ENCODE measurements around the gene CD177.
"Not testable (repeated sequence)": the region's sequence is repeated elsewhere in the genome, so short reads cannot be mapped to it uniquely, and the experiment has no call there.

CD177 gene

GRCh38 chr19:43349813-43350212 is 3.7 kb upstream of the CD177 start:
- not testable (repeated sequence) for H3K9me3 ChIP-seq (ENCODE audit: control insufficient read depth in 1 of 2, low read length in 2 of 2); H3K4me3 ChIP-seq (ENCODE audit: low read depth in 1 of 2, low read length in 2 of 2); H3K36me3 ChIP-seq (ENCODE audit: control insufficient read depth in 1 of 2, insufficient read depth in 2 of 2, low read length in 2 of 2); H3K27ac ChIP-seq (ENCODE audit: low read depth, low read length); H3K4me1 ChIP-seq (ENCODE audit: control insufficient read depth in 1 of 2, insufficient read depth in 2 of 2, low read length in 2 of 2); H3K27me3 ChIP-seq (ENCODE audit: control insufficient read depth in 1 of 2, insufficient read depth in 2 of 2, low read length in 2 of 2); H3K9ac ChIP-seq (ENCODE audit: low read depth in 1 of 2, low read length in 2 of 2)

- Histone ChIP-seq H3K9me3 (ENCODE audit: control insufficient read depth in 1 of 2, low read length in 2 of 2) (no peaks in the 10 kb centered on the region), H3K36me3 (ENCODE audit: control insufficient read depth in 1 of 2, insufficient read depth in 2 of 2, low read length in 2 of 2) (no peaks in the 10 kb centered on the region), H3K4me1 (ENCODE audit: control insufficient read depth in 1 of 2, insufficient read depth in 2 of 2, low read length in 2 of 2) (no peaks in the 10 kb centered on the region), H3K27ac (ENCODE audit: low read depth, low read length) (no peak overlapping the region), H3K4me3 (ENCODE audit: low read depth in 1 of 2, low read length in 2 of 2) (no peak overlapping the region), H3K27me3 (ENCODE audit: control insufficient read depth in 1 of 2, insufficient read depth in 2 of 2, low read length in 2 of 2) (no peaks in the 10 kb centered on the region), H3K9ac (ENCODE audit: low read depth in 1 of 2, low read length in 2 of 2) (no peak overlapping the region)
Observed at GRCh38 chr19:43351998-43352746, 1.3 kb upstream of the CD177 start.

- no peaks in the 10 kb centered on the region for H3K36me3 ChIP-seq (ENCODE audit: control insufficient read depth in 1 of 2, insufficient read depth in 2 of 2, low read length in 2 of 2)
- no peak overlapping the region for H3K4me3 ChIP-seq (ENCODE audit: low read depth in 1 of 2, low read length in 2 of 2)
- H3K4me1 ChIP-seq (ENCODE audit: control insufficient read depth in 1 of 2, insufficient read depth in 2 of 2, low read length in 2 of 2), result no peaks in the 10 kb centered on the region
- H3K9ac ChIP-seq (ENCODE audit: low read depth in 1 of 2, low read length in 2 of 2), result no peak overlapping the region
- H3K27ac ChIP-seq (ENCODE audit: low read depth, low read length), result no peak overlapping the region
- H3K9me3 ChIP-seq (ENCODE audit: control insufficient read depth in 1 of 2, low read length in 2 of 2), result no peaks in the 10 kb centered on the region
- H3K27me3 ChIP-seq (ENCODE audit: control insufficient read depth in 1 of 2, insufficient read depth in 2 of 2, low read length in 2 of 2), result no peaks in the 10 kb centered on the region
Observed at GRCh38 chr19:43354305-43354627, 780 bp downstream of the CD177 start.

GRCh38 chr19:43356749-43357148 is 3.3 kb downstream of the CD177 start:
- H3K9ac ChIP-seq (ENCODE audit: low read depth in 1 of 2, low read length in 2 of 2); H3K36me3 ChIP-seq (ENCODE audit: control insufficient read depth in 1 of 2, insufficient read depth in 2 of 2, low read length in 2 of 2): not testable (repeated sequence)

GRCh38 chr19:43362179-43362578 is 8.7 kb downstream of the CD177 start:
- H3K9me3 ChIP-seq (ENCODE audit: control insufficient read depth in 1 of 2, low read length in 2 of 2), result no peaks in the 10 kb centered on the region
- no peak overlapping the region for H3K4me3 ChIP-seq (ENCODE audit: low read depth in 1 of 2, low read length in 2 of 2)
- no peaks in the 10 kb centered on the region for H3K36me3 ChIP-seq (ENCODE audit: control insufficient read depth in 1 of 2, insufficient read depth in 2 of 2, low read length in 2 of 2)
- no peak overlapping the region for H3K27ac ChIP-seq (ENCODE audit: low read depth, low read length)
- H3K4me1 ChIP-seq (ENCODE audit: control insufficient read depth in 1 of 2, insufficient read depth in 2 of 2, low read length in 2 of 2), result no peaks in the 10 kb centered on the region
- H3K9ac ChIP-seq (ENCODE audit: low read depth in 1 of 2, low read length in 2 of 2), result no peak overlapping the region
- H3K27me3 ChIP-seq (ENCODE audit: control insufficient read depth in 1 of 2, insufficient read depth in 2 of 2, low read length in 2 of 2), result no peaks in the 10 kb centered on the region

More at GRCh38 chr19:43356749-43357148, 3.3 kb downstream of the CD177 start:
- not testable (repeated sequence) for H3K27ac ChIP-seq (ENCODE audit: low read depth, low read length); H3K9me3 ChIP-seq (ENCODE audit: control insufficient read depth in 1 of 2, low read length in 2 of 2); H3K4me3 ChIP-seq (ENCODE audit: low read depth in 1 of 2, low read length in 2 of 2); H3K27me3 ChIP-seq (ENCODE audit: control insufficient read depth in 1 of 2, insufficient read depth in 2 of 2, low read length in 2 of 2); H3K4me1 ChIP-seq (ENCODE audit: control insufficient read depth in 1 of 2, insufficient read depth in 2 of 2, low read length in 2 of 2)

GRCh38 chr19:43362745-43363144 is 9.3 kb downstream of the CD177 start:
- H3K4me3 ChIP-seq (ENCODE audit: low read depth in 1 of 2, low read length in 2 of 2), result no peak overlapping the region
- H3K9me3 ChIP-seq (ENCODE audit: control insufficient read depth in 1 of 2, low read length in 2 of 2), result no peaks in the 10 kb centered on the region
- H3K4me1 ChIP-seq (ENCODE audit: control insufficient read depth in 1 of 2, insufficient read depth in 2 of 2, low read length in 2 of 2), result no peaks in the 10 kb centered on the region
- no peak overlapping the region for H3K27ac ChIP-seq (ENCODE audit: low read depth, low read length)
- H3K36me3 ChIP-seq (ENCODE audit: control insufficient read depth in 1 of 2, insufficient read depth in 2 of 2, low read length in 2 of 2), result no peaks in the 10 kb centered on the region
- H3K27me3 ChIP-seq (ENCODE audit: control insufficient read depth in 1 of 2, insufficient read depth in 2 of 2, low read length in 2 of 2), result no peaks in the 10 kb centered on the region
- no peak overlapping the region for H3K9ac ChIP-seq (ENCODE audit: low read depth in 1 of 2, low read length in 2 of 2)

GRCh38 chr19:43365677-43366076 is 12.2 kb downstream of the CD177 start:
- not testable (repeated sequence) for H3K4me1 ChIP-seq (ENCODE audit: control insufficient read depth in 1 of 2, insufficient read depth in 2 of 2, low read length in 2 of 2)

GRCh38 chr19:43367822-43368221 is 14.3 kb downstream of the CD177 start:
- no peaks in the 10 kb centered on the region for H3K9me3 ChIP-seq (ENCODE audit: control insufficient read depth in 1 of 2, low read length in 2 of 2)
- H3K27me3 ChIP-seq (ENCODE audit: control insufficient read depth in 1 of 2, insufficient read depth in 2 of 2, low read length in 2 of 2), result no peaks in the 10 kb centered on the region
- H3K36me3 ChIP-seq (ENCODE audit: control insufficient read depth in 1 of 2, insufficient read depth in 2 of 2, low read length in 2 of 2), result no peaks in the 10 kb centered on the region
- no peak overlapping the region for H3K4me3 ChIP-seq (ENCODE audit: low read depth in 1 of 2, low read length in 2 of 2)
- H3K4me1 ChIP-seq (ENCODE audit: control insufficient read depth in 1 of 2, insufficient read depth in 2 of 2, low read length in 2 of 2), result no peaks in the 10 kb centered on the region
- H3K9ac ChIP-seq (ENCODE audit: low read depth in 1 of 2, low read length in 2 of 2), result no peak overlapping the region
- no peak overlapping the region for H3K27ac ChIP-seq (ENCODE audit: low read depth, low read length)

More at GRCh38 chr19:43365677-43366076, 12.2 kb downstream of the CD177 start:
- H3K9ac ChIP-seq (ENCODE audit: low read depth in 1 of 2, low read length in 2 of 2); H3K9me3 ChIP-seq (ENCODE audit: control insufficient read depth in 1 of 2, low read length in 2 of 2); H3K27me3 ChIP-seq (ENCODE audit: control insufficient read depth in 1 of 2, insufficient read depth in 2 of 2, low read length in 2 of 2); H3K36me3 ChIP-seq (ENCODE audit: control insufficient read depth in 1 of 2, insufficient read depth in 2 of 2, low read length in 2 of 2); H3K27ac ChIP-seq (ENCODE audit: low read depth, low read length); H3K4me3 ChIP-seq (ENCODE audit: low read depth in 1 of 2, low read length in 2 of 2): not testable (repeated sequence)

GRCh38 chr19:43368897-43369296 is 15.4 kb downstream of the CD177 start:
- not testable (repeated sequence) for H3K36me3 ChIP-seq (ENCODE audit: control insufficient read depth in 1 of 2, insufficient read depth in 2 of 2, low read length in 2 of 2); H3K9me3 ChIP-seq (ENCODE audit: control insufficient read depth in 1 of 2, low read length in 2 of 2)

GRCh38 chr19:43371909-43372308 is 18.4 kb downstream of the CD177 start:
- Histone ChIP-seq H3K4me3 (ENCODE audit: low read depth in 1 of 2, low read length in 2 of 2) (no peak overlapping the region), H3K27me3 (ENCODE audit: control insufficient read depth in 1 of 2, insufficient read depth in 2 of 2, low read length in 2 of 2) (no peaks in the 10 kb centered on the region), H3K9me3 (ENCODE audit: control insufficient read depth in 1 of 2, low read length in 2 of 2) (no peaks in the 10 kb centered on the region), H3K4me1 (ENCODE audit: control insufficient read depth in 1 of 2, insufficient read depth in 2 of 2, low read length in 2 of 2) (no peaks in the 10 kb centered on the region), H3K9ac (ENCODE audit: low read depth in 1 of 2, low read length in 2 of 2) (no peak overlapping the region), H3K36me3 (ENCODE audit: control insufficient read depth in 1 of 2, insufficient read depth in 2 of 2, low read length in 2 of 2) (no peaks in the 10 kb centered on the region), H3K27ac (ENCODE audit: low read depth, low read length) (no peak overlapping the region)

More at GRCh38 chr19:43368897-43369296, 15.4 kb downstream of the CD177 start:
- not testable (repeated sequence) for H3K4me3 ChIP-seq (ENCODE audit: low read depth in 1 of 2, low read length in 2 of 2); H3K27me3 ChIP-seq (ENCODE audit: control insufficient read depth in 1 of 2, insufficient read depth in 2 of 2, low read length in 2 of 2); H3K9ac ChIP-seq (ENCODE audit: low read depth in 1 of 2, low read length in 2 of 2); H3K4me1 ChIP-seq (ENCODE audit: control insufficient read depth in 1 of 2, insufficient read depth in 2 of 2, low read length in 2 of 2); H3K27ac ChIP-seq (ENCODE audit: low read depth, low read length)

- Histone ChIP-seq H3K9me3 (ENCODE audit: control insufficient read depth in 1 of 2, low read length in 2 of 2) (no peaks in the 10 kb centered on the region), H3K9ac (ENCODE audit: low read depth in 1 of 2, low read length in 2 of 2) (no peak overlapping the region), H3K27ac (ENCODE audit: low read depth, low read length) (no peak overlapping the region), H3K4me3 (ENCODE audit: low read depth in 1 of 2, low read length in 2 of 2) (no peak overlapping the region), H3K27me3 (ENCODE audit: control insufficient read depth in 1 of 2, insufficient read depth in 2 of 2, low read length in 2 of 2) (no peaks in the 10 kb centered on the region), H3K4me1 (ENCODE audit: control insufficient read depth in 1 of 2, insufficient read depth in 2 of 2, low read length in 2 of 2) (no peaks in the 10 kb centered on the region), H3K36me3 (ENCODE audit: control insufficient read depth in 1 of 2, insufficient read depth in 2 of 2, low read length in 2 of 2) (no peaks in the 10 kb centered on the region)
Observed at GRCh38 chr19:43372462-43372861, 19.0 kb downstream of the CD177 start.

Measured in duodenal mucosa (tissue), 2 donors.